HEK293 (cell line): ENCODE measurements around the gene CCDC149.

ENCODE experiments used
- CTCF ChIA-PET: fragments of 350-600 bp; formaldehyde crosslinking; extraction: SDS; loops from one replicate; lab custom pipeline; 2021; ENCODE audit warnings: antibody characterized with exemption; lab: Yijun Ruan, JAX
- POLR2A ChIA-PET: fragments of 300-600 bp; formaldehyde crosslinking; extraction: SDS; loops from one replicate; lab custom pipeline; 2020; ENCODE audit warnings: antibody characterized with exemption, inconsistent platforms; lab: Yijun Ruan, JAX
- H3K27ac ChIP-seq: fragments of 200-500 bp; sonication (Bioruptor generic); 2 replicates; pipeline ENCODE4 v1.5.1; 2014; ENCODE audit warnings: low read depth, low read length, control low read depth, inconsistent platforms; ENCODE audit errors: extremely low read depth
- H3K36me3 ChIP-seq, 2 experiments: fragments of 200-500 bp in 1 of 2; sonication (Bioruptor generic) in 1 of 2; 1 replicate in 1 of 2; 2 replicates in 1 of 2; pipeline ENCODE4 v1.5.1; 2014 to 2017; ENCODE audit warnings: inconsistent platforms in 2 of 2, low read length in 2 of 2; ENCODE audit not compliant: control insufficient read depth in 2 of 2, insufficient read depth in 1 of 2
- H3K4me1 ChIP-seq: fragments of 200-500 bp; sonication (Bioruptor generic); 2 replicates; pipeline ENCODE4 v1.5.1; 2014; ENCODE audit warnings: mild to moderate bottlenecking, low read length, inconsistent platforms; ENCODE audit not compliant: control insufficient read depth, insufficient read depth
- H3K4me3 ChIP-seq: 2 replicates; pipeline ENCODE4 v1.5.1; 2011; ENCODE audit warnings: low read depth, mild to moderate bottlenecking, control low read depth, low read length, moderate library complexity
- H3K9me3 ChIP-seq: fragments of 200-500 bp; sonication (Bioruptor generic); 2 replicates; pipeline ENCODE4 v1.5.1; 2014; ENCODE audit warnings: low read depth, low read length, inconsistent platforms; ENCODE audit not compliant: control insufficient read depth, insufficient read depth
- BCL11B ChIP-seq: fragments of 450-650 bp; formaldehyde crosslinking; IDR thresholded peaks from 2 replicates; pipeline ENCODE4 v1.5.1; 2016; ENCODE audit warnings: low read depth, missing biosample characterization, missing genetic modification characterization
- EGR2 ChIP-seq: fragments of 450-650 bp; formaldehyde crosslinking; IDR thresholded peaks from 2 replicates; pipeline ENCODE4 v1.5.1; 2016; ENCODE audit warnings: low read depth, missing biosample characterization, missing genetic modification characterization
- SETDB1 ChIP-seq: IDR thresholded peaks from one replicate; pipeline ENCODE4 v1.6.1; 2017; ENCODE audit warnings: mild to moderate bottlenecking, low read length, moderate library complexity, mixed read lengths; ENCODE audit not compliant: insufficient read length
- SP7 ChIP-seq: fragments of 450-650 bp; formaldehyde crosslinking; IDR thresholded peaks from 2 replicates; pipeline ENCODE4 v1.5.1; 2016; ENCODE audit warnings: missing biosample characterization, missing genetic modification characterization
- ZBTB1 ChIP-seq: fragments of 450-650 bp; formaldehyde crosslinking; IDR thresholded peaks from 2 replicates; pipeline ENCODE4 v1.5.1; 2016; ENCODE audit warnings: missing biosample characterization, missing genetic modification characterization
- ZBTB26 ChIP-seq: fragments of 450-650 bp; formaldehyde crosslinking; optimal IDR thresholded peaks from 2 replicates; pipeline ENCODE3; 2016; ENCODE audit warnings: missing biosample characterization, mild to moderate bottlenecking, missing genetic modification characterization
- ZNF23 ChIP-seq: fragments of 450-650 bp; formaldehyde crosslinking; IDR thresholded peaks from 2 replicates; pipeline ENCODE4 v1.5.1; 2016; ENCODE audit warnings: missing biosample characterization, missing genetic modification characterization, borderline replicate concordance
- ZNF391 ChIP-seq: fragments of 450-650 bp; formaldehyde crosslinking; IDR thresholded peaks from 2 replicates; pipeline ENCODE4 v1.5.1; 2016; ENCODE audit warnings: low read depth, missing biosample characterization, missing genetic modification characterization, borderline replicate concordance
- ZNF416 ChIP-seq: fragments of 450-650 bp; formaldehyde crosslinking; IDR thresholded peaks from 2 replicates; pipeline ENCODE4 v1.5.1; 2016; ENCODE audit warnings: missing biosample characterization, missing genetic modification characterization
- ZNF488 ChIP-seq: fragments of 450-650 bp; formaldehyde crosslinking; IDR thresholded peaks from 2 replicates; pipeline ENCODE4 v1.5.1; 2016; ENCODE audit warnings: missing biosample characterization, missing genetic modification characterization
- ZNF544 ChIP-seq: fragments of 450-650 bp; formaldehyde crosslinking; IDR thresholded peaks from 2 replicates; pipeline ENCODE4 v1.5.0; 2017; ENCODE audit warnings: missing biosample characterization, missing genetic modification characterization
- ZNF558 ChIP-seq: fragments of 450-650 bp; formaldehyde crosslinking; IDR thresholded peaks from 2 replicates; pipeline ENCODE4 v1.5.1; 2016; ENCODE audit warnings: missing biosample characterization, missing genetic modification characterization
- ZNF629 ChIP-seq: fragments of 450-650 bp; formaldehyde crosslinking; IDR thresholded peaks from 2 replicates; pipeline ENCODE4 v1.5.1; 2017; ENCODE audit warnings: missing biosample characterization, missing genetic modification characterization
- ZNF645 ChIP-seq: fragments of 450-650 bp; formaldehyde crosslinking; IDR thresholded peaks from 2 replicates; pipeline ENCODE4; 2016; ENCODE audit warnings: missing biosample characterization, missing genetic modification characterization
- ZNF654 ChIP-seq: fragments of 450-650 bp; formaldehyde crosslinking; IDR thresholded peaks from 2 replicates; pipeline ENCODE4 v1.5.1; 2016; ENCODE audit warnings: low read depth, missing biosample characterization, missing genetic modification characterization
- ZNF692 ChIP-seq: fragments of 450-650 bp; formaldehyde crosslinking; IDR thresholded peaks from 2 replicates; pipeline ENCODE4 v1.5.1; 2016; ENCODE audit warnings: missing biosample characterization, missing genetic modification characterization
- ZXDB ChIP-seq: fragments of 450-650 bp; formaldehyde crosslinking; IDR thresholded peaks from 2 replicates; pipeline ENCODE4 v1.5.1; 2016; ENCODE audit warnings: missing biosample characterization, missing genetic modification characterization
- TF ChIP-seq, protein P1 (sequence below): fragments of 450-650 bp; formaldehyde crosslinking; IDR thresholded peaks from 2 replicates; pipeline ENCODE4 v1.5.1; 2016; ENCODE audit warnings: missing biosample characterization, missing genetic modification characterization
- TF ChIP-seq, protein P2 (sequence below): fragments of 450-650 bp; formaldehyde crosslinking; IDR thresholded peaks from 2 replicates; pipeline ENCODE4 v1.5.1; 2016; ENCODE audit warnings: missing biosample characterization, missing genetic modification characterization

CCDC149 gene

DNA sequence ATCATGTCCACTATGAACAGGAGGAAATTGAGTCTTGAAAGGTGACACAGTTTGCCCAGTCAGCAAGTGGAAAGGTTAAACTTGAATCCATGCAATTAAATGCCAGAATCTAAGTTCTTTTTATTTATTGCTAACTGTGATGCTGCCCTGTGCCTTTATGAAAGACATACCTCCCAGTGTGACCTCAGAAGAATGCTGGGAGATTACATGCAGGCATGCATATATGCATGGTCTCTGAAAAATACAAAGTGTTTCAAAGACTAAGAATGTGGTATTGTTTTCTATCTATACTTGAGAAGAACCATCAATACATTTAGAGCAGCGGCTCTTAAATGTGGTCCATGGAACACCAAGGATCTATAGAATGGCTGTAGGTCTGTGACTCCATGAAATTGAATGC is 45.6 kb downstream of the CCDC149 start:
- Histone ChIP-seq H3K4me3 (no peak overlapping the region), H3K27ac (no peak overlapping the region), H3K9me3 (no peaks in the 10 kb centered on the region), H3K36me3 (no peaks in the 10 kb centered on the region), H3K4me1 (no peaks in the 10 kb centered on the region)
- ChIA-PET CTCF (no interaction called here), POLR2A (no interaction called here)
- TF ChIP-seq, protein P1, sequence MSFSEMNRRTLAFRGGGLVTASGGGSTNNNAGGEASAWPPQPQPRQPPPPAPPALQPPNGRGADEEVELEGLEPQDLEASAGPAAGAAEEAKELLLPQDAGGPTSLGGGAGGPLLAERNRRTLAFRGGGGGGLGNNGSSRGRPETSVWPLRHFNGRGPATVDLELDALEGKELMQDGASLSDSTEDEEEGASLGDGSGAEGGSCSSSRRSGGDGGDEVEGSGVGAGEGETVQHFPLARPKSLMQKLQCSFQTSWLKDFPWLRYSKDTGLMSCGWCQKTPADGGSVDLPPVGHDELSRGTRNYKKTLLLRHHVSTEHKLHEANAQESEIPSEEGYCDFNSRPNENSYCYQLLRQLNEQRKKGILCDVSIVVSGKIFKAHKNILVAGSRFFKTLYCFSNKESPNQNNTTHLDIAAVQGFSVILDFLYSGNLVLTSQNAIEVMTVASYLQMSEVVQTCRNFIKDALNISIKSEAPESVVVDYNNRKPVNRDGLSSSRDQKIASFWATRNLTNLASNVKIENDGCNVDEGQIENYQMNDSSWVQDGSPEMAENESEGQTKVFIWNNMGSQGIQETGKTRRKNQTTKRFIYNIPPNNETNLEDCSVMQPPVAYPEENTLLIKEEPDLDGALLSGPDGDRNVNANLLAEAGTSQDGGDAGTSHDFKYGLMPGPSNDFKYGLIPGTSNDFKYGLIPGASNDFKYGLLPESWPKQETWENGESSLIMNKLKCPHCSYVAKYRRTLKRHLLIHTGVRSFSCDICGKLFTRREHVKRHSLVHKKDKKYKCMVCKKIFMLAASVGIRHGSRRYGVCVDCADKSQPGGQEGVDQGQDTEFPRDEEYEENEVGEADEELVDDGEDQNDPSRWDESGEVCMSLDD (tag by site-specific recombination) = no peak

- TF ChIP-seq BCL11B (tag by site-specific recombination) (no peak), ZNF488 (tag by site-specific recombination) (no peak), SETDB1 (no peak), ZNF544 (tag by site-specific recombination) (no peak), ZNF645 (no peak), ZNF558 (no peak), ZNF391 (no peak), SP7 (tag by site-specific recombination) (no peak), ZNF654 (tag by site-specific recombination) (no peak), ZNF416 (no peak), EGR2 (tag by site-specific recombination) (no peak), ZBTB1 (no peak), ZNF629 (no peak), ZXDB (tag by site-specific recombination) (no peak), ZBTB26 (tag by site-specific recombination) (no peak)
- TF ChIP-seq, protein P2, sequence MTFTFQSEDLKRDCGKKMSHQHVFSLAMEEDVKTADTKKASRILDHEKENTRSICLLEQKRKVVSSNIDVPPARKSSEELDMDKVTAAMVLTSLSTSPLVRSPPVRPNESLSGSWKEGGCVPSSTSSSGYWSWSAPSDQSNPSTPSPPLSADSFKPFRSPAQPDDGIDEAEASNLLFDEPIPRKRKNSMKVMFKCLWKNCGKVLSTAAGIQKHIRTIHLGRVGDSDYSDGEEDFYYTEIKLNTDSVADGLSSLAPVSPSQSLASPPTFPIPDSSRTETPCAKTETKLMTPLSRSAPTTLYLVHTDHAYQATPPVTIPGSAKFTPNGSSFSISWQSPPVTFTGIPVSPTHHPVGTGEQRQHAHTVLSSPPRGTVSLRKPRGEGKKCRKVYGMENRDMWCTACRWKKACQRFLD (tag by site-specific recombination) = no peak
- no peaks in the 10 kb centered on the region for H3K9me3 ChIP-seq
- no peak overlapping the region for H3K4me3 ChIP-seq
- ChIA-PET CTCF (no interaction called here), POLR2A (no interaction called here)
- no peaks in the 10 kb centered on the region for H3K36me3 ChIP-seq
- no peaks in the 10 kb centered on the region for H3K4me1 ChIP-seq
- no peak overlapping the region for H3K27ac ChIP-seq
These were observed 47.4 kb downstream of the CCDC149 start for GRCh38 chr4:24865401-24865800.

GRCh38 chr4:24863799-24864198 is 49.0 kb downstream of the CCDC149 start:
- no peaks in the 10 kb centered on the region for H3K4me1 ChIP-seq
- no peaks in the 10 kb centered on the region for H3K9me3 ChIP-seq
- CTCF ChIA-PET = no interaction called here
- H3K4me3 ChIP-seq = no peak overlapping the region
- H3K27ac ChIP-seq = no peak overlapping the region
- no peak for TF ChIP-seq ZNF23 (tag by site-specific recombination)
- no peak for TF ChIP-seq ZNF692
- TF ChIP-seq SETDB1 = peak; percentile 96
- TF ChIP-seq, all 188 proteins: peak for 1
- no peaks in the 10 kb centered on the region for H3K36me3 ChIP-seq
- POLR2A ChIA-PET = no interaction called here
